Measurements from ENCODE around the gene CENPA.
A peak's percentile ranks its signal among the peaks of the same experiment; 100 is the strongest.
"Not testable (repeated sequence)": the region's sequence is repeated elsewhere in the genome, so short reads cannot be mapped to it uniquely, and the experiment has no call there.

CENPA gene
- total RNA-seq = 0 to 0.14 reads per million in 2 donors

- peak; percentile 91 for DNase-seq
Observed at GRCh38 chr2:26785431-26786206, at the start of gene CENPA. Gene CENPA, plus strand, starts transcription at chr2:26786056. Its CDS starts 141 bp downstream, at chr2:26786197.

GRCh38 chr2:26737221-26737620, 48.6 kb upstream of the CENPA start:
- DNase-seq = no peak

- no peak for DNase-seq
Observed at GRCh38 chr2:26738481-26738880, 47.4 kb upstream of the CENPA start.

DNA sequence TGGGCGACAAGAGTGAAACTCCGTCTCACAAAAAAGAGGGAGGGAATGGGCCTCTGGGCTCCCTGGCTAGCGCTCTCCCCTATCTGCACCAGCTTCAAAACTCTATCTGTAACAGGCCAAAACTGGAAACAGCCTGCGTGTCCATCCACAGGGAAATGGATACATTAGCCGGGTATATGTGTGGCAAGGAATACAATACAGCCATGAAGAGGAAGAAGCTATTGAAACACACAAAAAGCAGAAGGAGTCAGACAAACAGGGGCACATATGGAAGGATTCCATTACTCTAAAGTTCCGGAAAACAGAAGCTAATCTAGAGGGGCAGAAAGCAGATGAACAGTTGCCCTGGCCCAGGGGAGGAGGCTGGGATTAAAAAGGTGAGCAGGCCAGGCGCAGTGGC, 46.3 kb upstream of the CENPA start:
- no peak for DNase-seq

- no peak for DNase-seq
Observed at GRCh38 chr2:26740346-26740745, 45.5 kb upstream of the CENPA start.

DNA sequence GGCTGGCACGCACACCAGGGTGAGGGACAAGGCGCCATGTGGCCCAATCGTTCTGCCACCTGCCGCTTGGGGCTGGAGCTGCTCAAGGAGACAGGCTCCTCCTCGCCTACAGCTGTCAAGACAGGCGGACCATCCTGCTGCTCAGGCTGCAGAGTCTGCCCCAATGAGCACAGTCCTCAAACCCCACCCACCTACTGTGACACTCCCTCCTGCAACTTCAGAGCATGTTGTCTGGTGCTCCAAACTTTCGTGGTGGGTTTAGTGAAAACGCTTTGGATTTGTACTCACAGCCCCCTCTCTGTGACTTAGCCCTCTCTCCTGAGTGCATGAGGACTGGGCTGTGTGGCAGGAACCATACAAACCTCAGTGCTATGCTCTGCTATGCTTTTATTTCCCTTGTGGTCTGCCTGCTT, 45.0 kb upstream of the CENPA start:
- DNase-seq = no peak

DNA sequence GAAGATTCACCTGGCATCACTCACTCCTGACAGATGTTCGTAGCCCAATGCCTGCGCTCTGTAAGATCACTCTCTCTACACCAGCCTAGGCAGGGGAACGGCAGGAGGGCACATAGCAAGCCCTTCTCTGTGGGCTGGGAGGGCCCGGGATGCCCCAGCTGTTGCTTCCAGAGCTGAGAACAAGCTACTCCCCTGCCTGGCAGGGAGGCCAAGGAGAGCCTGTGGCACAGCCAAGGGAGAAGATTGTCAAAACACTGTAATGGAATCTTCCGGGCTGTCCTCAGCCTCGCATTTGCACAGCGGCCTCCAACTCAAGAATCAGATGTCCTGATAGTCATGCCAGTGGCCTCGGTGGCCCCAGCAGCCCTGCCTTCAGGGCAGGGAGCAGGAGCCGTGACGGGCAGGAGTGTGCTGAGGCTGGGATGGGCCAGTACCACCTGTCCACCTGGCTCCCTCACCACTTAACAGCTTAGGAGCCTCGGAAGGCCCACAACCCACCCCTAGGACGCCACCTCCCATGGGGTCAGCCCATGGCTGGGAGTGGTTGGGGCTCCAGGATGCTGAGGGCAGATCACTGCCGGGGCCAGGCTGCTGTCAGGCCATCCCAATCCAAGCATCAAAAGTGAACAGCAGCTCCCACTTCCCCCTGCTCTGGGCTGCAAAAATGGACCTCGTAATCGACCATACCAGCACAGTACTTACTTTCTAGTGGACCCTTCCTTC, 43.6 kb upstream of the CENPA start:
- DNase-seq = no peak

GRCh38 chr2:26743852-26744251, 42.0 kb upstream of the CENPA start:
- DNase-seq = no peak

GRCh38 chr2:26744953-26745352, 40.9 kb upstream of the CENPA start:
- no peak for DNase-seq

DNA sequence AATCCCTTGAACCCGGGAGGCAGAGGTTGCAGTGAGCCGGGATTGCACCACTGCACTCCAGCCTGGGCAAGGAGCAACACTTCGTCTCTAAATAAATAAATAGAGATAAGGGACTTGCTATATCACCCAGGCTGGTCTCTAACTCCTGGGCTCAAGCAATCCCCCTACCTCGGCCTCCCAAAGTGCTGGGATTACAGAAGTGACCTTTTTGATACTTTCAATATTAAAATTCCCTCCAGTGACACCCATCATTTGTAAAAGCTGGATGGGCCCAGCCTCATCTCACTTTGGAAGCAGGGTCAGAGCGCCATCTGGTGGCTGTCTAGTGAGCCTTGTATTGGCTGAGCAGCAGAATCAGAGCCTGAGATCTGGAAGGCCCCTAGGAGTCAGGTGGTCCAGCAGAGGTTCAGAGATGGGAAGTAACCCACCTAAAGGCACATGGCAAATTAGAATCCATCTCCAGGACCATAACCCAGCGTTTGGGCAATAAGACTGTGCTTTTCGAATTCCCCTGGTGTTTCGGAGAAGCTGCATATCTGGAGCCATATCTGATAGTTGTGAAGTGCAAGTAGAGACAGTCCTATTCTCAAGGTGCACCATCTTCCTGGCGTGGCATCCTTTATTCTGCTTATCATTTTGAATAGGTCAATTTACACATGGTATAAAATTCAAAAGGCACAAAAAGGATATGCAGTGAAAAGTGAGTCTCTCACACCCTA, 40.1 kb upstream of the CENPA start:
- peak; percentile 75 for DNase-seq

DNA sequence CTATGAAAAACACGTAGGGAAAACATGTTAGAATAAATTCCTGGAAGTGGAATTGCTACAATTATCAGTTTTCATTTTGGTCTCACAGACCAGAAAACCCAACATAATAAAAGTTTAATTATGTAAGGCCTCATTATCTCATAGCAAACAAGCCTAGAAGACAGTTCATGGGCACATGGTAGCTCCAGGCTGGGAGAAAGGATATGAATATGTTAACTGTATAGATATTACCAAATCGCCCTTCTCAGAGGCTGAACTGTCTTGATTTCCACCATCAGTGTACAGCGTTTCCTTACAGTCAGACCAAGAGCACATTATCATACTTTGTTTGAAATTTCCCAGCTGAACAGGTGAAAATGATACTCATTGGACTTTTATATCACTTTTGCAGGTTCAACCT, 38.9 kb upstream of the CENPA start:
- no peak for DNase-seq

DNA sequence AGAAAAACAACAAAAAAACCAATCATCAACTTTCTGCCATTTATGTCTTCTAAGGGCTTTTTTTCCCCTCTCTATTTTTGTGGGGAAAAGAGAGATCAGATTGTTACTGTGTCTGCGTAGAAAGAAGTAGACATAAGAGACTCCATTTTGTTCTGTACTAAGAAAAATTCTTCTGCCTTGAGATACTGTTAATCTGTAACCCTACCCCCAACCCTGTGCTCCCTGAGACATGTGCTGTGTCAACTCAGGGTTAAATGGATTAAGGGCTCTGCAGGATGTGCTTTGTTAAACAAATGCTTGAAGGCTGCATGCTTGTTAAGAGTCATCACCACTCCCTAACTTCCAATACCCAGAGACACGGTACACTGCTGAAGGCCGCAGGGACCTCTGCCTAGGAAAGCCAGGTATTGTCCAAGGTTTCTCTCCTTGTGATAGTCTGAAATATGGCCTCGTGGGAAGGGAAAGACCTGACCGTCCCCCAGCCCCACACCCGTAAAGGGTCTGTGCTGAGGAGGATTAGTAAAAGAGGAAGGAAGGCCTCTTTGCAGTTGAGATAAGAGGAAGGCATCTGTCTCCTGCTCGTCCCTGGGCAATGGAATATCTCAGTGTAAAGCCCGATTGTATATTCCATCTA, 36.0 kb upstream of the CENPA start:
- DNase-seq = not testable (repeated sequence)

GRCh38 chr2:26750467-26750866, 35.4 kb upstream of the CENPA start:
- not testable (repeated sequence) for DNase-seq

DNA sequence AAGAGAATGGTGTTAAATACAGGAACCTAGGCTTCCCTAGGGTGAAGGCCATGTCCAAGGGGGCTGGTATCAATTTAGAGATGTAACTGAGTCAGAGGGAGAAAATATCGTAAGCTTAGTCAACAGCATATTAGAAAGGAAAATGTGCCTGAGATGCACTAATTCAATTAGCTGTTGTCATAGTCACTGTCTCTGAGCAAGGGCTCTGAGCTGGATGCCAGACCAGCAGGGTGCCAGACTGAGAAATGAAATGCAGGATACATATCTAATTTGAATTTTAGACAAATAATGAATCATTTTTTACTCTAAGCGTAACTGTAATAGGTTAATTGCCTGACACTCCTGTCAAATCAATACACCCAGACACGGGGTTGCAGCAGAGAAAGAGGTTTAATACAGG, 33.2 kb upstream of the CENPA start:
- no peak for DNase-seq

GRCh38 chr2:26754539-26754938, 31.3 kb upstream of the CENPA start:
- DNase-seq = no peak

DNA sequence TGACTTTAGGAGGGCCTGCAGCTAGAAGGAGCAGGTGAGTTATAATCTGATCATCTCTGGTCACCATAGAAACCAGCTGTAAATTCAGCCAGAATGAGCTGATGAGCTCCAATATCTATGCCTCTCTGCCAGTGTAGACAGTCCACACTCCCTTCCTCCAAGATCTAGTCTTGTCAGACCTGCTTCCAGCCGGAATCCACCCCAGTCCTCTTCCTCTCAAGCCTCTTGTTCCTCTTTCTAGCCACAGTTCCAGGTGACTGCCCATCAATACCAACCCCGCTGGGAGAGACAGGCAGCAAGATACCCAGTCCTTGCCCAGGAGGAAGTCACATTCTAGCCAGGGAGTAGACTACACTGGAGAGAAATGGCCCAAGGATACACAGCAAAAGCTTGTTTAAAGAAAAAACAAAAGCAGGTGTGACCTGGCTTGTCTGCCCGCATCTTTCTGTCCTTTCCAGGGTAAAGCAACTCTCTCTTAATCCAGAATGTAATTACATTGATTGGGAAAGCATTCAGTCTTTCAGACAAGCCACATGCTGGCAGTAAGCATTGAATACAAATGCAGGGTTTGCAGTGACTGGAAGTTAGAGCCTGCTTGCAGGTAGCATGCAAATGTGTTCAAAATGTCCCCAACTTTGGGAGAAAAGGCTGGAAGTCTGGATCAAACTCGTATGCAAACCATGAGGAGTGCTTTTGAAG, 30.7 kb upstream of the CENPA start:
- no peak for DNase-seq

- no peak for DNase-seq
Observed at GRCh38 chr2:26756337-26756736, 29.5 kb upstream of the CENPA start.

DNA sequence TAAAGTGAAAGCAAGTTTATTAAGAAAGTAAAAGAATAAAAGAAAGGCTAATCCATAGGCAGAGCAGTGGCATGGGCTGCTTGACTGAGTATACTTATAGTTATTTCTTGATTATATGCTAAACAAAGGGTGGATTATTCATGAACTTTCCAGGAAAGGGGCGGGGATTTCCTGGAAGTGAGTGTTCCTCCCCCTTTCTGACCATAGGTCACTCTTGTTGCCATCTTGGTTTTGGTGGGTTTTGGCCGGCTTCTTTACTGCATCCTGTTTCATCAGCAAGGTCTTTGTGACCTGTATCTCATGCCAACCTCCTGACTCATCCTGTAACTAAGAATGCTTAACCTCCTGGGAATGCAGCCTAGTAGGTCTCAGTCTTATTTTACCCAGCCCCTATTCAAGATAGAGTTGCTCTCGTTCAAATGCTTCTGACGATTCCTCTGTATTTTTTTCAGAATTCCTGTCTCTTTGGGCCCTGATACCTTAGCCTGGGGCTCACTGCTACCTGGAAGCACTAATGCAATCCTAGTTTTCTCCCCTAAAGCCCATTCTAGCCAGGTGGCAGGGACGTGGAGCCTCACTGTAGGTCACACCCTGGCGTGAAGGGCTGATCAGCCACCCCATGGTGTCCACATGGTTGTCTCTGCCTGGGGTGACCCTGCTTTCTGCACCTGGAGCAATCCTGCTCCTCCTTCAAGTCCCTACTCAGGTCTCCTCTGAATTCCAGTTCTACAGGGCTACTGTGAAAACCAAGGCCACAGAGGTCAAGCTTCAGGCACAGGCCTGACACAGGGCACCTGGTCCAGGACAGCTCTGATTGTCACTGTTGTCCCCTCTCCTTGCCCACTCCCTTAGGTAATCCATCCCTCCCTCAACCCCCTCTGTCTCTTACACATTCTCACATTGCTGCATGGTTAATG, 27.7 kb upstream of the CENPA start:
- no peak for DNase-seq

DNA sequence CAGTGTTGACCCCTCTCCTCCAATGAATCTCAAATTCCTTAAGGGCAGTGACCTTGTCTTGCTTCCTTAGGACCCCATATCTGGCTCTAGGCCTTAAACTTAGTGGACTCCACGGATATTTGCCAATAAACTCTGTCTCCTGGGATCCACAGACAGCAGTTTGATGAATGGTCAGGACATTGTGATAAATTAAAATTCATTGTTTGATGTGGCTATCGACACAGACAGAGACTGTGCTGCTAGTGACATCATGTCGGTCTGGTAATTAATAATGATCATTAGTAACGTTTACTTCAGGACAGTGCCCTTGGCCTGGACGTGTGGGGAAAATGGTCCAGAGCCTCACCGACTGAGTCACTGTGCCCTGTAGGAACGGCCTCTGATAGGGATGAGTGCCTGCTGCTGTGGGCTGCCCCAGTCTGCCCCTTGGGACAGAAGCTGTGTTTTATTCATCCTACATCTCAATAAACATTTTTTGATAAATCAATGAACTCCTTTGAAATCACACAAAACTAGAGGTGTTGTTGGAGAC, 27.0 kb upstream of the CENPA start:
- no peak for DNase-seq

DNA sequence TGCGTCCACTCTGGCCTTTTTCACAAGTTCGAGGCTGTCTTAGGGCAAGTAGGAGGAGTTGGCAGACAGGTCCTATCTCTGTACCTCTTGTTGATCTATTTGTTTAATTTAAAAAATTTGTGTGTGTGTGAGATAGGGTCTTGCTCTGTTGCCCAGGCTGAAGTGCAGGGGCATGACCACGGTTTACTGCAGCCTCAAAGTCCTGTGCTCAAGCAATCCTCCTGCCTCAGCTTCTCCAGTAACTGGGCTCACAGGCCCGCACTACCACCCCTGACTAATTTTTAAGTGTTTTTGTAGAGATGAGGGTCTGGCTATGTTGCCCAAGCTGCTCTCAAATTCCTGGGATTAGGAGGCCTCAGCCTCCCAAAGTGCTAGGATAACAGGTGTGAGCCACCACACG, 26.0 kb upstream of the CENPA start:
- no peak for DNase-seq

GRCh38 chr2:26760991-26761390, 24.9 kb upstream of the CENPA start:
- not testable (repeated sequence) for DNase-seq
